GM10266 (cell line): Measurements from ENCODE around the gene CAMK1D.
"Not testable (repeated sequence)": the region's sequence is repeated elsewhere in the genome, so short reads cannot be mapped to it uniquely, and the experiment has no call there.

ENCODE experiments used
- DNase-seq: peaks from one replicate; pipeline ENCODE4 v3.0.0; 2012; ENCODE audit errors: extremely low spot score
- TF ChIP-seq, protein P1 (sequence below): IDR thresholded peaks from 2 replicates; pipeline ENCODE4 v1.5.1; 2012; ENCODE audit warnings: mild to moderate bottlenecking, low read depth; ENCODE audit not compliant: control insufficient read depth, insufficient read depth; ENCODE audit errors: missing control alignments

CAMK1D gene

DNA sequence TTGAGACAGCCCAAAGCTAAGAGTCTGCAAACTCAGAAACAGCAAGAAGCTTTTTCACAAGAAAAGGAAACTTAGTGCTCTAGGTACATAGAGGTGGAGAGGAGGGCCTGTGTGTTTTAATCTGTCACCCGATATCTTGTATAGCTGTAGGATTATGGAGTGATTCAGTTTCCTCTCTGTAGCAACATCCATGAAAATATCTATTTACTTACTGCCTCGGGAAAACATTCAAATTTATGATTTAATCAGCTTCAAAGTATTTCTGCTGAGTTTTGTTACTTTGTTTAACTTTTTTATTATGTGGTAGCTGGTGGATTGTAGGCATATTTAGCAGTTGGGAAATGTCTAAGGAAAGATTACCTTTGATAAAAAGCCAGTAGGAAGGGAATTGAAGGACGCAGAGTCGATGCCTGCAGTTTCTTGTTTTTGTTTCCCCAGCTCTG lies 360.2 kb downstream of the CAMK1D start:
- DNase-seq: no peak
- TF ChIP-seq, protein P1, sequence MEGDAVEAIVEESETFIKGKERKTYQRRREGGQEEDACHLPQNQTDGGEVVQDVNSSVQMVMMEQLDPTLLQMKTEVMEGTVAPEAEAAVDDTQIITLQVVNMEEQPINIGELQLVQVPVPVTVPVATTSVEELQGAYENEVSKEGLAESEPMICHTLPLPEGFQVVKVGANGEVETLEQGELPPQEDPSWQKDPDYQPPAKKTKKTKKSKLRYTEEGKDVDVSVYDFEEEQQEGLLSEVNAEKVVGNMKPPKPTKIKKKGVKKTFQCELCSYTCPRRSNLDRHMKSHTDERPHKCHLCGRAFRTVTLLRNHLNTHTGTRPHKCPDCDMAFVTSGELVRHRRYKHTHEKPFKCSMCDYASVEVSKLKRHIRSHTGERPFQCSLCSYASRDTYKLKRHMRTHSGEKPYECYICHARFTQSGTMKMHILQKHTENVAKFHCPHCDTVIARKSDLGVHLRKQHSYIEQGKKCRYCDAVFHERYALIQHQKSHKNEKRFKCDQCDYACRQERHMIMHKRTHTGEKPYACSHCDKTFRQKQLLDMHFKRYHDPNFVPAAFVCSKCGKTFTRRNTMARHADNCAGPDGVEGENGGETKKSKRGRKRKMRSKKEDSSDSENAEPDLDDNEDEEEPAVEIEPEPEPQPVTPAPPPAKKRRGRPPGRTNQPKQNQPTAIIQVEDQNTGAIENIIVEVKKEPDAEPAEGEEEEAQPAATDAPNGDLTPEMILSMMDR: no peak

DNA sequence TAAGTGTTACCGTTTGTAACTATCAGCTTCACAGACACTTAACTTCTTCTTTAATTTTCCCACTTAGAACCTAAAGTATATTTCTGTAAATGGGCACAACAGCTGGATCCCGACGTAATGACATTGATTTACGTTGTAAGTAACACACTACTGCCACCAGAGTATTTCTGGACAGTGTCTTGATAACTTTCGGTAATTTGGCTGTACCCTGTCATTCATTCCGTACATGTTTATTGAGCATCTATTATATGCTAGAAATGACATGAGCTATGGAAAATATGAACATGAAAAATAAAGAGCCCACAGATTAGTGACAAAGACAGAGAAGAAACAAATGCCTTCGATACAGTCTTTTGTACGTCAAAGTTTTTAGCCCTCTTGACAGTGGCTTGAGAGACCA lies 360.8 kb downstream of the CAMK1D start:
- no peak for DNase-seq
- TF ChIP-seq, protein P1: no peak

DNA sequence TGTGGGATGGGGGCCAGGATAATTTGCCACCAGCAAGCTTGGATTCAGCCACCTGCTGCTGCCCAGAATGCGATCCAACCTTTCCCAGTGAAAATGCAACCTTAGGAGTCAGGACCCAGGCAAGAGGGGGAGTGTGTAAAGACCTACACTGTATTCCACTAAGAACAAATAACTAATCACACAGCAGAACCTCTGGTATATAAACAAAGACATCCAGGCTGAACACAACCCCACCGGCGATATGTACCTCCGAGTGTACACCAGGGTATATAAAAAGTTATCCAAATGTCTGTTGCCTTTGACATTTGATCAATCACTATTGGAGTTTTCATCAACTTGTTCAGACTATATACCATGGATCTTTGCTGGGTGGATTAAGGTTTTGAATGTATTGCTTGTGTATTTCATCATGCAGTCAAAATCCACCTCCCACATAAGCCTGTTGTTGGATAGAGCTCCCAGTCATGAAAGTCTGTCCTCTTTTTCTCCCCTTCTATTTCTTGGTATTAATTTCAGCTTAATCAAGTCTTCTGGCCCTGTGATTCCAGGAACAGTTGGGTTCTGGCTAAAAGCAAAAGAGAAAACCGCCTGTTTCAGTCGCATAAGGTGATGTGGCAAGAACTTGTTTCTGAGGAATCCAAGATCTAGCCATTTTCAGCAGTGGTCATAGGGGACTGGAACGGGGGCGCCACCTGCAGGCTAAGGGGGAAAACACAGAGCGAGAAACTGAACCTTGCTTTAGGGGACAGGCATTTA lies 361.4 kb downstream of the CAMK1D start:
- TF ChIP-seq, protein P1: peak; percentile 97
- peak; percentile 75 for DNase-seq

DNA sequence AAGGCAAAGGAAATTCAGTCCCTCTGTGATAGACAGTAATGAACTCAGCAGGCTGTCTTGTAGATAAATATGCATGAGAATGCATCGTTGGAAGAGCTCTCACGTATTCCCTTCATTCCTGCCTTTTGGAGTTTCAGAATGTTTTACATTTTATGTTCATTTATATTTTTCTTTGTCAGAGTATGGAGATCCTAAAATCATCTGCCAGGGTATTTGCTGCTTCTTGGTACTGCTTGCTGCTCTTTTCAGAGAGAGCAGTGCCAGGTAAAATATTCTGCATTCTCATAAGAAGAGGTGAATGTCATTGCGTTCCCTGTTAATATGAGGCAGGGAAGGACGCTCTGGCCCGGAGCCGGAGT lies 362.0 kb downstream of the CAMK1D start:
- DNase-seq: no peak
- TF ChIP-seq, protein P1: no peak

DNA sequence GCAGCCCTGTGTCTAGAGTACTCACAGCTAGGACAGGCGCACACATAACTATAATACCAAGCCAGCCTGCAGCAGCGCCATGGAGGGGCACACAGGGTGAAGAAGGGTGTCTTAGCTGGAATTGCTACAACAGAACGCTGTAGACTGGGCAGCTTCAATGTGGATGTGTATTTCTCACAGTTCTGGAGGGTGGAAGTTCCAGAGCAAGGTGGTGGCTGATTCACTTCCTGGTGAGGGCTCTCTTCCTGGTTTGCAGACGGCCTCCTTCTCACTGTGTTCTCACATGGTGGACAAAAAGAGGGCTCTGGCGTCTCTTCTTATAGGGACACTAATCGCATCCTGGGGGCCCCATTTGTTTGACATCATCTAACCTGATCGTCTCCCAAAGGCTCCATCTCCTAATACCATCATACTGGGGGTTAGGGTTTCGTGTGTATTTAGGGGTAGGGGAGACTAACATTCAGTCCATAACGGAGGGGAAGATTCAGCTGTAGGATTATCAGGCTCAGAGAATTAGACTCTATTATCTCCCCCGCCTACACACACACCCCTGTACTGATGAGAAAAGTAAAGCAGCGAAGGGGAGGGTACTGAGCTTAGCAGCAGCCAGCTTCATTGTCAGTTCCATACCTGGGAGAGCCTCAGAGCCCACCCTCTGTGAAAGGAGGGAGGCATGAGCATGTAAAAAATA lies 363.1 kb downstream of the CAMK1D start:
- DNase-seq: no peak

DNA sequence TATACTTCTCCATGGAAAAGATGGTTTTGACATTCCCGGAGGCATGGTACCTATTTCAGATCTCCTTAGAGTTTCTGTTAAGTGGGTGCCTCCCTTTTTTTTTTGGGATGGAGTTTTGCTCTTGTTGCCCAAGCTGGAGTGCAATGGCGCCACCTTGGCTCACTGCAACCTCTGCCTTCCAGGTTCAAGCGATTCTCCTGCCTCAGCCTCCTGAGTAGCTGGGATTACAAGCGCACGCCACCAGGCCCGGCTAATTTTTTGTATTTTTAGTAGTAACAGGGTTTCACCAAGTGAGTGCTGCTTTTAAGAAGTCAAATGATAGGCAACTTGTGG lies 363.6 kb downstream of the CAMK1D start:
- not testable (repeated sequence) for DNase-seq

More for the DNA sequence above, 363.1 kb downstream of the CAMK1D start:
- TF ChIP-seq, protein P1: no peak

DNA sequence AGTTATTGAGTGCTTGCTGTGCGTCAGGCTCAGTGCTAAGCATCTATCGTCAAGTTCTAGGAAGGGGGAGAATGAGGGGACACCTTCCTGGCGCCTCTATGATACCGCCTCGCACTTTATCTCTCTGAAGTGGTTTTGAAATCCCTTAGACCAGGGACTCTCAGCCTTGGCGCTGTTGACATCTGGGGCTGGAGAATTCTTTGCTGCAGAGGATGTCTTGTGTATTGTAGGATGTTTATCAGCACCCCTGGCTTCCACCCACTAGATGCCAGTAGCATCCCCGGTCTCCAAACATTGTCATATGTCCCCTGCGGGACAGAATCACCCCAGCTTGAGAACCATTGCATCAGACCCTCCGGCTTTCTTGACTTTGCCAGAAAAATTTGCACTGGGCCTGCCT lies 366.7 kb downstream of the CAMK1D start:
- TF ChIP-seq, protein P1: no peak
- DNase-seq: no peak
